Kidney glomerular epithelial cell (primary cell): ENCODE results near the gene CT47B1.
"Not testable (repeated sequence)": the region's sequence is repeated elsewhere in the genome, so short reads cannot be mapped to it uniquely, and the experiment has no call there.

ENCODE experiments used
- DNase-seq: peaks from one replicate; lab custom pipeline; 2025; lab: John Stamatoyannopoulos, UW

The CT47B1 gene

GRCh38 chrX:120875766-120876165, at the start of gene CT47B1:
CT47B1 (minus strand) TSS chrX:120875866; CDS start chrX:120875670, 196 bp downstream.
- not testable (repeated sequence) for DNase-seq

- no peak for DNase-seq
Observed at GRCh38 chrX:120874678-120875557, 748 bp downstream of the CT47B1 start.

GRCh38 chrX:120857240-120857639, 18.4 kb downstream of the CT47B1 start:
- DNase-seq = no peak

- no peak for DNase-seq
Observed at GRCh38 chrX:120840827-120841226, 34.8 kb downstream of the CT47B1 start.

- no peak for DNase-seq
Observed at GRCh38 chrX:120839491-120839890, 36.2 kb downstream of the CT47B1 start.

GRCh38 chrX:120827213-120827612, 48.5 kb downstream of the CT47B1 start:
- not testable (repeated sequence) for DNase-seq

- no peak for DNase-seq
Observed at GRCh38 chrX:120825146-120825545, 50.5 kb downstream of the CT47B1 start.

- DNase-seq = no peak
Observed at GRCh38 chrX:120824021-120824420, 51.6 kb downstream of the CT47B1 start.

- no peak for DNase-seq
Observed at GRCh38 chrX:120823556-120823955, 52.1 kb downstream of the CT47B1 start.
